ENCODE data around the gene PKHD1.

The PKHD1 gene

GRCh38 chr6:52042141-52042885, 45.1 kb downstream of the PKHD1 start:
- no peak for DNase-seq

GRCh38 chr6:52041134-52041533, 46.3 kb downstream of the PKHD1 start:
- DNase-seq: no peak

GRCh38 chr6:52027699-52028098, 59.7 kb downstream of the PKHD1 start:
- DNase-seq: no peak

- no peak for DNase-seq
Observed at GRCh38 chr6:52024451-52025068, 62.9 kb downstream of the PKHD1 start.

- no peak for DNase-seq
Observed at GRCh38 chr6:52022675-52023074, 64.7 kb downstream of the PKHD1 start.

GRCh38 chr6:52020945-52021570, 66.4 kb downstream of the PKHD1 start:
- DNase-seq: no peak

GRCh38 chr6:52019881-52020280, 67.5 kb downstream of the PKHD1 start:
- no peak for DNase-seq

- DNase-seq: no peak
Observed at GRCh38 chr6:52019092-52019491, 68.3 kb downstream of the PKHD1 start.

- DNase-seq: no peak
Observed at GRCh38 chr6:52016915-52017748, 70.3 kb downstream of the PKHD1 start.

GRCh38 chr6:52015953-52016352, 71.5 kb downstream of the PKHD1 start:
- no peak for DNase-seq

GRCh38 chr6:52014391-52014790, 73.0 kb downstream of the PKHD1 start:
- no peak for DNase-seq

GRCh38 chr6:52013035-52013434, 74.4 kb downstream of the PKHD1 start:
- DNase-seq: no peak

- DNase-seq: no peak
Observed at GRCh38 chr6:52012582-52012981, 74.8 kb downstream of the PKHD1 start.

GRCh38 chr6:52010806-52011205, 76.6 kb downstream of the PKHD1 start:
- no peak for DNase-seq

GRCh38 chr6:52010145-52010544, 77.3 kb downstream of the PKHD1 start:
- no peak for DNase-seq

- no peak for DNase-seq
Observed at GRCh38 chr6:52009466-52010140, 77.8 kb downstream of the PKHD1 start.

- DNase-seq: no peak
Observed at GRCh38 chr6:52000064-52000463, 87.3 kb downstream of the PKHD1 start.

- no peak for DNase-seq
Observed at GRCh38 chr6:51996296-51996947, 91.0 kb downstream of the PKHD1 start.

GRCh38 chr6:51995214-51995755, 92.1 kb downstream of the PKHD1 start:
- DNase-seq: no peak

- DNase-seq: no peak
Observed at GRCh38 chr6:51992876-51993275, 94.5 kb downstream of the PKHD1 start.

GRCh38 chr6:51989789-51990188, 97.6 kb downstream of the PKHD1 start:
- no peak for DNase-seq

GRCh38 chr6:51986864-51987263, 100.5 kb downstream of the PKHD1 start:
- DNase-seq: no peak
